Mesodermal cell (in vitro differentiated cells): Measurements from ENCODE around the gene DNAH5.
A peak's percentile ranks its signal among the peaks of the same experiment; 100 is the strongest.
"Not testable (repeated sequence)": the region's sequence is repeated elsewhere in the genome, so short reads cannot be mapped to it uniquely, and the experiment has no call there.

Experiments
- H3K27ac ChIP-seq: 2 replicates; pipeline ENCODE4 v1.7.0; 2013; ENCODE audit warnings: mild to moderate bottlenecking, low read depth, low read length, moderate library complexity; ENCODE audit not compliant: severe bottlenecking
- H3K36me3 ChIP-seq: 2 replicates; pipeline ENCODE4 v1.7.1; 2013; ENCODE audit warnings: mild to moderate bottlenecking, low read length, moderate library complexity; ENCODE audit not compliant: control insufficient read depth, insufficient read depth
- H3K4me1 ChIP-seq: one replicate; pipeline ENCODE4 v1.7.1; 2013; ENCODE audit warnings: mild to moderate bottlenecking, low read length; ENCODE audit not compliant: insufficient read depth, control insufficient read depth, poor library complexity, severe bottlenecking
- H3K4me3 ChIP-seq: 2 replicates; pipeline ENCODE4 v1.7.0; 2013; ENCODE audit warnings: low read length, control low read depth, mild to moderate bottlenecking; ENCODE audit not compliant: insufficient read depth, poor library complexity, severe bottlenecking; ENCODE audit errors: extremely low read depth
- H3K9me3 ChIP-seq: 2 replicates; pipeline ENCODE4 v1.7.1; 2013; ENCODE audit warnings: mild to moderate bottlenecking, low read length, moderate library complexity; ENCODE audit not compliant: control insufficient read depth
- WGBS, 2 experiments: methylation state at CpG; one replicate each; pipeline ENCODE4 v1.1.5; 2013; ENCODE audit warnings: missing lambda C conversion rate in 2 of 2; ENCODE audit not compliant: insufficient coverage in 2 of 2; 5-methylcytosine and 5-hydroxymethylcytosine counted together

The DNAH5 gene

DNA sequence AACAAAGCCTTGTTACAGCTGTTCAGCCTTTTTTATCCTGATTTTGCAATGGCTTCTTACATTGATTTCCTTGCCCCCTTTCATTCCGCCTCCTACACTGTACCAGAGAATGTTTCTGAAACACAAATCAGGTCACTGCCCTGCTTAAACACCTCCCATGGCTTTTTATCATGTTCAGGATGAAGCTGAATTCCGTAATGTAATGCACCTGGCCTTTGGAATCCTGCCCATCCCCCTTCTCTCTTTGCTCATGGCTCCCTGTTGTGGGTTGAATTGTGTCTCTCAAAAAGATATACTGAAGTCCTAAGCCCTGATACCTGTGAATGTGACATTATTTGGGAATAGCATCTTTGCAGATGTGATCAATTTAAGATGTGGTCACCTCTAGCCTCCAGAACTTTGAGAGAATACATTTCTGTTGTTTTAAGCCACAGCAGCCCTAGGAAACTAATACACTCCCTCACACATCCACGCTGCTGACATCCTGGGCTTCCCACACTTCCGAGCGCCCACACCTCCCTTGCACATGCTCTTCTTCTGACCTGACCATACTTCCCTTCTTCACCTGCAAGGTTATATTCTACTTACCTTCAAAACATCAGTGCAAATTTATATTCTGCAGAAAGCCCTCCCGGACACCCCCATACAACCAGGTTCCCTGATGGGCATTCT, 101.2 kb downstream of the DNAH5 start:
- H3K4me3 ChIP-seq, result no peak overlapping the region
- H3K36me3 ChIP-seq, result no peaks in the 10 kb centered on the region
- no peak overlapping the region for H3K27ac ChIP-seq
- H3K4me1 ChIP-seq, result no peaks in the 10 kb centered on the region
- 89 to 92% methylated on average over 5 of the region's 6 CpGs for WGBS, 2 experiments
- no peaks in the 10 kb centered on the region for H3K9me3 ChIP-seq

DNA sequence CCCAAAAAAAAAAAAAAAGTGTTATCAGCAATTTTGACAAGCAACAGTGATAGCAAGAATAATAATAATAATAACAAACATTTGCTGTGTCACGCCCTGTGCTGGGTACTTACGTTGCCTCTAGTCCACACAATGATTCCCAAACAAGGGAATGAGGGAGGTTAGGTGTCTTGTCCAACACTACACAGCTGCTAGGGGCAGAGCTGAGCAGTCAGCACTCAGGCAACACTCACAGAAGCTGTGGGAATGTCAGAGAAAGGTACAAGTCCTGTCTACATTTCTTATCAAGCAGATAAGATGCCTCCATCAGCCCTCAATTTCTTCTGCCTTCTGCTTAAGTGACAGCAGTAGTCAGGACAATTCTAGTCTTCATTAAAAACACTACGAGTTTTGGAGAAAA, 111.0 kb downstream of the DNAH5 start:
- H3K4me3 ChIP-seq, result no peak overlapping the region
- 100% methylated on average over 1 of the region's 3 CpGs; no CpG with 5 or more reads in 1 of the 2 experiments for WGBS, 2 experiments
- H3K4me1 ChIP-seq, result peaks cover 5% of the 10 kb centered on the region
- no peaks in the 10 kb centered on the region for H3K36me3 ChIP-seq
- H3K9me3 ChIP-seq, result no peaks in the 10 kb centered on the region
- no peak overlapping the region for H3K27ac ChIP-seq

DNA sequence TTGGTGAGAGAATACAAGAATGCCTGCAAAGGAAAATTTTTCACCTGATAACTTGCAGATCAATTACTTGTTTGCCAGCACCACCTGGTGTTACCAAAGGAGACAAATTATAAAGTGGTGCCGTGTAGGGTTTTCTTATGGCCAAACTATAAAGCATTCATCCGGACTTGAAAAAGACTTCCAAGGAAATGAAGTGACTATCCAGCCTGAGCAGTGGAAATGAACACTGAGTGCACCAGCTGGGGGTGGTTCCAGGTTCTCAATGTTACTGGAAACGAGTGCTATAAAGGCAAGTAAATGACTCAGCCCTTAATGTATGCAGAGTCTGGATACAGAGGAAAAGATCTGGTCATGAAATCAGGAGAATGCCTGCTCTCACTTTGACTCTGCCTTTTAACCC, 113.1 kb downstream of the DNAH5 start:
- Histone ChIP-seq H3K36me3 (no peaks in the 10 kb centered on the region), H3K4me1 (peaks cover 5% of the 10 kb centered on the region), H3K4me3 (no peak overlapping the region), H3K9me3 (no peaks in the 10 kb centered on the region), H3K27ac (peak overlapping the region; percentile 46)
- WGBS, 2 experiments, result 42 to 53% methylated on average over 3 of the region's 3 CpGs

DNA sequence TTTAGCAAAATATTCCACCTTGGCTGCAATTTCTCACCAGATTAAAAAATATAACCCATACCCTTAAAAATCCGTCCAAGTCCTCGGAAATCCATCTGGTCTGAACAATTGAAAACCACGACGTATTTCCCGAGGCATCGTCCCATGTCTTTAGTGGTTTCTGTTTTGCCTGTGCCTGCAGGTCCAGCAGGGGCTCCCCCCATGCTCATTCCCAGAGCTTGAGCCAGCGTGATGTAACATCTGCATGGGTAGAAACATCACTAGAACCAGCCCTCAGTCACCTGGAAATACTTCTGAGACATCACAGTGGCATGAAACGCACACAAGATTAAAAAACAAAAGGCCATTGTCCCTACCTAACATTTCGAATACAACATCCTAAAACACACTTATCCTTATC, 114.0 kb downstream of the DNAH5 start:
- 91 to 93% methylated on average over 7 of the region's 9 CpGs for WGBS, 2 experiments
- no peaks in the 10 kb centered on the region for H3K36me3 ChIP-seq
- no peak overlapping the region for H3K4me3 ChIP-seq
- peaks cover 5% of the 10 kb centered on the region for H3K4me1 ChIP-seq
- no peaks in the 10 kb centered on the region for H3K9me3 ChIP-seq
- no peak overlapping the region for H3K27ac ChIP-seq

DNA sequence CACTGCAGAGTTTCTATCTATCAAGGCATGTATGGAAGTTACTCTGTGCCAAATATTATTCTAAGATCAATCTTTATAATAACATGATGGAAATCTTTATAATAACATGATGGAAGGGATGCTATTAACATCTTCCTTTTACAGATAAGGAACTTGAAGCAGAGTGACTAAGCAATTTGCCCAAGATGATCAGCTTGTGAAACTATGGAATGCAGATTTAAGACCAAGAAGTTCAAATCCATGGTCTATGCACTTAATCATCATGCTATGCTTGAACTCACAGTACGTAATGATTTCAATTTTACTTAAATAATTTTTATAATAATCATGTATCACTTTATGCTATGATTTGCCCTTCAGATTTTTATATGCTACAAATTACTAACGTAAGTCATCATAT, 123.1 kb downstream of the DNAH5 start:
- Histone ChIP-seq H3K4me1 (no peaks in the 10 kb centered on the region), H3K36me3 (no peaks in the 10 kb centered on the region), H3K9me3 (no peaks in the 10 kb centered on the region), H3K27ac (no peak overlapping the region), H3K4me3 (no peak overlapping the region)
- WGBS, 2 experiments, result no CpG with 5 or more reads among the region's 2 CpGs

DNA sequence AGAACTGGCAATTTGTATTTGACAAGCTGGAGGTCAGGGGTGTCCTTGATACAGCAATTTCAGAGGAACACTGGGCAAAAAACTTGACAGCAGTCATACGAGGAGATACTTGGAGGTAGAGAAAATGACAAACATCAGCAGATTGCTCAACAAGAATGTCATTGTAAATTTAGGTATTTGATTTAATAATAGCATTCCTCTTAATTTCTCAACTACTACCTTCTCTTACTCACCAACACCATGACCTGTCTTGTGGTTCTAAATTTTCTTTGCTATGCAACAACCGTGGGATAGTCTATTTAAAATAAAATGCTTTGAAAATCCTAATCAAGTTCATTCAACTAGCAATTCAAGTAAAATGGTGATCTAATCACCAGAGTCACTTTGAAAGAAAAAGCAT, 128.4 kb downstream of the DNAH5 start:
- no peaks in the 10 kb centered on the region for H3K36me3 ChIP-seq
- H3K9me3 ChIP-seq, result no peaks in the 10 kb centered on the region
- H3K27ac ChIP-seq, result no peak overlapping the region
- whole genome bisulfite sequencing, 2 experiments, result 83% methylated on average over 1 of the region's 2 CpGs; no CpG with 5 or more reads in 1 of the 2 experiments
- H3K4me1 ChIP-seq, result no peaks in the 10 kb centered on the region
- H3K4me3 ChIP-seq, result no peak overlapping the region

DNA sequence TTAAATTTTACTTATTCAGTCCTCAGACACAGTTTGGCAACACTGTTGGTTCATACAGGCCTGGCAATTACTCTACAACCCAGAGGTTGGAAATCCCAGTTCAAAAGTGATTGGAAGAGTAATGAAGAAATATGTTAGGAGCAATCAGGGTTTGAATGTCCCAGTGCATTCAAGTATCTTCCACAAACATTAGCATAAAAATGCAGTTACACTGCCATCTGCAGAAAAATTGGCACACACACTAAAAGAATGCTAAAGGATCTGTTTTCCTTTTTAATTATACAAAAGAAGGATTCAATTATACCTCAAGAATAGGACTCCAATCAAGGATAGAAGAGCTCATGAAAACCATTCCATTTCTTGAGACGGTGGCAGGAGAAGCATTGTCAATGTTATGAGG, 130.2 kb downstream of the DNAH5 start:
- Histone ChIP-seq H3K9me3 (no peaks in the 10 kb centered on the region), H3K36me3 (no peaks in the 10 kb centered on the region), H3K27ac (no peak overlapping the region), H3K4me3 (no peak overlapping the region), H3K4me1 (no peaks in the 10 kb centered on the region)
- WGBS, 2 experiments, result no CpG with 5 or more reads among the region's 1 CpG

DNA sequence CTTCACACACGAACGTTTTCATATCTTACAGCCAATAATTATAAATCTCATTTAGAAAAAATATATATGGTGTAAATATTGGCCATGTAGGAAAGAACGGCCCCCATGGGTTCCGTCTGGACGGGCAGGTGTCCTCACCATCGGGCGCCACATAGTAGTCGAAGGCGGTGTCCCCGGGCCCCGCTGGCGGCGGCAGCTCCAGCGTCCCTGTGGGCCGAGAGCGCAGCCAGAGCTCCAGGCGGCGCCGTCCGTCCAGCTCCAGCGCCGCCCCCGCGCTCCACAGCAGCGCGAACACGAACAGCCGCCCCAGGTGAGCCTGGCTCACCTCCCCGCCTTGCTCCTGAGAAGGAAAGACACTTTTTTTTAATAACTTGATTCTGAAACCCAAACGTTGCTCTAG, 134.6 kb downstream of the DNAH5 start:
- Histone ChIP-seq H3K9me3 (no peaks in the 10 kb centered on the region), H3K4me3 (no peak overlapping the region), H3K27ac (no peak overlapping the region), H3K36me3 (no peaks in the 10 kb centered on the region), H3K4me1 (no peaks in the 10 kb centered on the region)
- WGBS, 2 experiments, result 96 to 98% methylated on average over 23 to 27 of the region's 30 CpGs

DNA sequence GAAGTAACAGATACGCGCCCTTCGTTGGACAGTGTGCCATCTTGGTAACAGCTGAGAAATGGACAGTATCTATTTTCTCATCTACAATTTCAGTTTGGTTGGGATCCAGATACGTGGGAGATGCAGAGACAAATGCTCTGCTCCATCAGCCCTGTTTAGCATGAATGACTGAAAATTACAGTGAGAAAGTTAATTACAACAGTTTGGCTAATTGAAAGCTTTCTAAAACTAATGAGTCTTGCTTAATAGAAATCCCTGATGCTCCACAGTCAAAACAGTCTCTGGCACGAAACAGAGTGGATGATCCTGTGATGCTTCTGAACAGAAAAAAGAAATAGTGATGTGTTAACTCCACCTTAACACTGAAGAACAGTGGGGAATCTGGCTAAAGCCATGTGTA, 140.2 kb downstream of the DNAH5 start:
- H3K27ac ChIP-seq, result no peak overlapping the region
- no peaks in the 10 kb centered on the region for H3K9me3 ChIP-seq
- 97% methylated on average over 4 of the region's 5 CpGs; no CpG with 5 or more reads in 1 of the 2 experiments for WGBS, 2 experiments
- no peaks in the 10 kb centered on the region for H3K36me3 ChIP-seq
- no peaks in the 10 kb centered on the region for H3K4me1 ChIP-seq
- no peak overlapping the region for H3K4me3 ChIP-seq

DNA sequence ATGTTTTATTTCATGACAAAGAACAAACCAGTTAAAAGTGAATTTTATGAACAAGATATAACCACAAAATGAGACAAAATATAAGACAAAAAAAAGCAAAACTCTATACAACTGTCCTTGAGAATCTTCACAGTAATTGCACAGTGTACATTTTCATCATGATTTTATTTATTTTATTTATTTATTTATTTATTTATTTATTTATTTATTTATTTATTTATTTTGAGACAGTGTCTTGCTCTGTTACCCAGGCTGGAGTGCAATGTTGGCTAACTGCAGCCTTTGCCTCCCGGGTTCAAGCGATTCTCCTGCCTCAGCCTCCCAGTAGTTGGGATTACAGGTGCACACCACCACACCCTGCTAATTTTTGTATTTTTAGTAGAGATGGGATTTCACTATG, 145.9 kb downstream of the DNAH5 start:
- not testable (repeated sequence) for H3K4me3 ChIP-seq, H3K36me3 ChIP-seq, H3K9me3 ChIP-seq, H3K27ac ChIP-seq, H3K4me1 ChIP-seq
- no CpG with 5 or more reads among the region's 2 CpGs for WGBS, 2 experiments

DNA sequence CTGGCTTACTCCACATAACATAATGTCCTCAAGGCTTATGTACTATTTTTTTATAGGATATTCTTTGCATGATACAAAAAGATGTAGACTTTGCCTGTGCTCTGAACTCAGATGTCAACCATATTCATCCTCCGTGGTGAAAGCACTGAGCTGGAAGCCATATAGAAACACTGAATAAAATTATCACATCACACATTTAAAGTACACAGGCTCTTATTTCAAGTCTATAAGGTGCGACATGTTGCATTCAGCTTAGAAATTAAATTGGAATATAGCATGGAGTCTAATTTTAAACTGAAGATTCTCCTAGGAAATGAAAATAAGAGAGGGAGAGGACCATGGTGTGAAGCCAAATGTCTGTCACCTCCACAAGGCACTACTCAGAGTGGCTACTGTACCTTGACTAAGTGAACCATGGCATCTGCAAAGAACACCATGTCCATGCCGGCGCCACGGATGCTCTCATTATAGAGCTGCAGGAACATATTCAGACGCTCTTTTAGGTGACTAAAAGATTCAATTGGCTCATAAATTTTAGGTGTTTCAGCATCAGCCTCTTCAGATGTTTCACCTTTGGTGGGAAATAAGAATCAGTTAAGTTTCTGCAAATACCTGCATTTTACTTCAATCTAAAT, 158.6 kb downstream of the DNAH5 start:
- Histone ChIP-seq H3K4me3 (no peak overlapping the region), H3K4me1 (no peaks in the 10 kb centered on the region), H3K9me3 (no peaks in the 10 kb centered on the region), H3K27ac (no peak overlapping the region), H3K36me3 (no peaks in the 10 kb centered on the region)
- 90 to 95% methylated on average over 5 of the region's 6 CpGs for WGBS, 2 experiments
